GM12801 (cell line): ENCODE measurements around the gene IFT25.

ENCODE experiments used
- TF ChIP-seq, protein P1 (sequence below): IDR thresholded peaks from one replicate; pipeline ENCODE4 v1.5.1; 2011; ENCODE audit warnings: control low read depth; ENCODE audit not compliant: insufficient read length; ENCODE audit errors: extremely low read depth

The IFT25 gene

DNA sequence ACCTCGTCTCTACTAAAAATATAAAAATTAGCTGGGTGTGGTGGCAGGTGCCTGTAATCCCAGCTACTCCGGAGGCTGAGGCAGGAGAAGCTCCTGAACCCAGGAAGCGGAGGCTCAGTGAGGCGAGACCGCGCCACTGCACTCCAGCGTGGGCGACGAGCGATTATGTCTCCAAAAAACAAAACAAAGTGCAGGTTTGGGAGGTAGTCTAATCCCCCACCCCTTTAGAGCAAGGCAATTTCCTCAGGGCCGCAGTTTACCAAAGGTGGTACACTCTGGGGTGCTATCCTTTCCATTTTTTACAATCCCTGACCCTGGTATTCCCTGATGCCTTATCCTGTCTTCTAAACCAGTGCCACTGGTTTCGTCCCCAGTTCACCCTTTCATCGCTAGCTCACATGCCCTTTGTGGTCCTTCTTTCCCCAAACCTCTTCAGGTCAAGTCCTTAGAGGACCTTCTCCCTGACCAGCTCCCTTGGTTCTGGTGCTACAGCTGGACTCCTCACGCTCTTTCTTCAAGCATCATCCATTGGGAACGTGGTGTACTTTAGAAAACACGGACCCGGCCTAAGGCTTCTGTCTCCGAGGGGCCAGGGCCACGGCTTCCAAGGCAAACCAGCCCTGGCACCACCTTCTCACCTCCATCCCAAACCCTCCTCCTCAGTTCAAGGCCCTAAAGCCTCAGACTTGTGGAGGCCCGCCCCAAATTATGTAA, 873 bp downstream of the IFT25 start:
- TF ChIP-seq, protein P1, sequence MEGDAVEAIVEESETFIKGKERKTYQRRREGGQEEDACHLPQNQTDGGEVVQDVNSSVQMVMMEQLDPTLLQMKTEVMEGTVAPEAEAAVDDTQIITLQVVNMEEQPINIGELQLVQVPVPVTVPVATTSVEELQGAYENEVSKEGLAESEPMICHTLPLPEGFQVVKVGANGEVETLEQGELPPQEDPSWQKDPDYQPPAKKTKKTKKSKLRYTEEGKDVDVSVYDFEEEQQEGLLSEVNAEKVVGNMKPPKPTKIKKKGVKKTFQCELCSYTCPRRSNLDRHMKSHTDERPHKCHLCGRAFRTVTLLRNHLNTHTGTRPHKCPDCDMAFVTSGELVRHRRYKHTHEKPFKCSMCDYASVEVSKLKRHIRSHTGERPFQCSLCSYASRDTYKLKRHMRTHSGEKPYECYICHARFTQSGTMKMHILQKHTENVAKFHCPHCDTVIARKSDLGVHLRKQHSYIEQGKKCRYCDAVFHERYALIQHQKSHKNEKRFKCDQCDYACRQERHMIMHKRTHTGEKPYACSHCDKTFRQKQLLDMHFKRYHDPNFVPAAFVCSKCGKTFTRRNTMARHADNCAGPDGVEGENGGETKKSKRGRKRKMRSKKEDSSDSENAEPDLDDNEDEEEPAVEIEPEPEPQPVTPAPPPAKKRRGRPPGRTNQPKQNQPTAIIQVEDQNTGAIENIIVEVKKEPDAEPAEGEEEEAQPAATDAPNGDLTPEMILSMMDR, result no peak

DNA sequence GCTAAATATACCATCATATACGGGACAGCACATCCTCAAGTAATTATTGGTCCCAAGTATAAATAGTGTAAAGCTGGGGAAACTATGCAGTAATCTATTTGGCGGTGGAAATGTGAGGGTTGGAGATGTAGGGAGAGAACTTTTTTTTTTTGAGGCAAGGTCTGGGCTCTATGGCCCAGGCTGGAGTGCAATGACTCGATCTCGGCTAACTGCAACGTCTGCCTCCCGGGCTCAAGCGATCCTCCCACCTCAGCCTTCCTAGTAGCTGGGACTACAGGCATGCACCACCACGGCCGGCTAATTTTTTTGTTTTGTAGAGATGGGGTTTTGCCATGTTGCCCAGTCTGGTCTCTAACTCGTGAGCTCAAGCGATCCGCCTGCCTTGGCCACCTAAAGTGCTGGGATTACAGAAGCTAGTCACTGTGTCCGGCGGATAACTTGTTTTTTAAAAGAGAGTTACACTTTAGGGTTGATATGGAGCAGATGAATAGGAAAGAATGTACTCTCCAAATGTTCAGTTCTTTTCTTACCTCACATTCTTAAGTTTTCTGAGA, 1.9 kb downstream of the IFT25 start:
- TF ChIP-seq, protein P1, result no peak

DNA sequence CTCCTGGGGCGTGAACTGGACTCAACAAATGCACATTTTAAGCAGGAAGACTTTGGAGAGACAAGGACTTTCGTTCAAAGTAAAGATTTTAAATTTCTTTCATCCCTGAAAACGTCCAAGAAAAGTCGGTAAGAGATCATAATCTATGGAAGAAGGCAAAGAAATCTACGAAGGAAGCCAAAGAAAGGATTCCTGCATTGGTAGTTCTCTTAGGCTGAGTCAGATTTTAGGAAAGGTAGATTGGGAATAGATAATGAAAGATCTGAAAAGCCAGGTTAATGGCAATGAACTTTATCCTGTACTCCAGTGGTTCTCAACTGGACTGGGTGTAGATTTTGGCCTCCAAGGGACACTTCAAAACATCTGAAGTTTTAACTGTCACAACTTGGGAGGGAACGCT, 2.4 kb downstream of the IFT25 start:
- TF ChIP-seq, protein P1, result no peak

DNA sequence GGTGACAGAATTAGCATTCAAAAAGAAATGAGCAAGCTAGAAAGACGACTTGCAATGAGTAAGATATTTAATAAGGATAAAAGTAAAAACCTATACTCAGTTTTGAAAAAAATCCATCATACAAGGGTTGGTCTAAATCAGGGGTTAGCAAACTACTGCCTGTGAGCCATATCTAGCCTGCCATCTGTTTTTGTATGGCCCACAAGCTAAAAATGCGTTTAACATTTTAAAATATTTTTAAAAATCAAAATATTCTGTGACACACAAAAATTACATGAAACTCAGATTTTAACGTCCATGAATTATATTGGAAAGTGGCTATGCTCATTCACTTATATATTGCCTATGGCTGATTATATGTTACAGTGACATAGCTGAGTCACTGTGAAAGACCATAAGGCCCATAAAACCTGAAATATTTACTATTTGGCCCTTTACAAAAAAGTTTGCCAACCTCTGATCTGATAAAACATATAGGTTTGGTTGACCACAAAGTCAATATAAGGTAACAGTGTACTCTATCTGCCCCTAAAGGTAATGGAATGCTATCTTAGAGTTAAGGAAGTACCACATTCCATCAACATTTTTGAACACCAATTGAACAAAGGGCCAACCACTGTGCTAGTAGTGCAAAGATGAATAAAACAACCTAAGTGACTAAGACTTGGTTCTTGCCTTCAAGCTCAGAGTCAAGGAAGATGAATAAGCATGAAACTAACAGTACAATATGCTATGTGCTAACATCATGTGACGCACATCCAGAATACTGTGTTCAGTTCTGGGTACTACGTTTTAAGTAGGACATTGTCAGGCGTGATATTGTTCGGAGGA, 3.2 kb downstream of the IFT25 start:
- TF ChIP-seq, protein P1, result no peak

DNA sequence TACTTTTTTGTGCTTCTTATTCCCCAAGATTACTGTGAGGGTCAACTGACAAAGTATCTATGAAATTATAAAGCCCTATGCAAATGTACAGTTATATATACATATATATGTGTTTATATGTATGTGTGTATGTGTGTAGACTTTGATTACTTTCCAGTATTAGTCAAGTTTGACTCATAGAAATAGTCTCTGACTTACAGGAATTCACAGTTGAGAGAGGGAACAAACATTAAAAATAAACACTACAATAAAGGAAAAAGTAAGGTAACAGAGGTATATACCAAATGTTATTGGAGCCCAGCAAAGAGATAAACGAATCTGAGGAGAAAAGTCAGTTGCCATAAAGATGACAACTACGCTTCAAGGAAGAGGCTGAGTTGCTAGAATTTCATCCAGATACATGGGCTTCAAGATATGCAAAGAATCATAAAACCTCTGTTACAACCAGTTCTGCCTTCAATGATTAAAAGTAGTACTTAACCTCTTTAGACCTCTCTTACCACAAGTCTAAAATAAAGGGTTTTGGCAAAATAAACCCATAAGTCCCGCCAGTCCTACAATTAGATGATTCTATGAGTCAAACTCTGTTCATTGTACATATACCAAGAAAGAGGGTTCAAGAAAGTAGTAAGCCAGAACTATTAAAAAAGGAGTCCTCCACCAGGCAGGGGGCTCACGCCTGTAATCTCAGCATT, 7.2 kb downstream of the IFT25 start:
- TF ChIP-seq, protein P1, result no peak

DNA sequence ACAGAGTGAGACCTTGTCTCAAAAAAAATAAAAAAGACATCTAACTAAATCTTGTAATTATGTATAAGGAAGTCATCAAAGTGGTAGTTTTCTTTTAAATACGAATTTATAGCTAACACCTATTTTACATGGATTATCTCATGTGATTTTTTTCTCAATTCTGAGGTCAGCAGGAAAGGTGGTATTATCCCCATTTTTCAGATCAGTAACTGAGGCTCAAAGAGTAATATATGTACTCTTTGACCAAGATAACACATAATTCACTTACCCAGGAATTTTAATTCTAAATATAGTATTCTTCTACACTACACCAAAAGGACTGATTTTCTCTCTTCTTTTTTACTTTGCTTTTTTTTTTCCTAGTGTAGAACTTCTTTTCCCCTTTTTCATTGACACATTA, 9.1 kb downstream of the IFT25 start:
- TF ChIP-seq, protein P1, result no peak
